Stimulated activated CD8-positive, alpha-beta memory T cell treated with anti-CD3 and anti-CD28 coated beads, Interleukin-4, amount 100 ng/mL, for 4 hours (primary cell): ENCODE measurements around the gene PAX5.

Experiments used
- DNase-seq, 2 donors: peaks; one replicate each; pipeline ENCODE4 v3.0.0-alpha.2; 2020; ENCODE audit warnings: low read depth in 2 of 2, low spot score in 1 of 2

The PAX5 gene

GRCh38 chr9:36839131-36839885 is 194.8 kb downstream of the PAX5 start:
- no peak for DNase-seq

- no peak for DNase-seq
Measured at GRCh38 chr9:36837431-36838405, 196.3 kb downstream of the PAX5 start.

- no peak for DNase-seq
Measured at GRCh38 chr9:36836486-36836885, 197.6 kb downstream of the PAX5 start.

GRCh38 chr9:36835271-36835996 is 198.6 kb downstream of the PAX5 start:
- no peak for DNase-seq

- no peak for DNase-seq
Measured at GRCh38 chr9:36834736-36835135, 199.3 kb downstream of the PAX5 start.

- DNase-seq: no peak
Measured at GRCh38 chr9:36833954-36834353, 200.1 kb downstream of the PAX5 start.

- DNase-seq: no peak
Measured at GRCh38 chr9:36832164-36832795, 201.8 kb downstream of the PAX5 start.

GRCh38 chr9:36831381-36832161 is 202.5 kb downstream of the PAX5 start:
- DNase-seq: no peak

GRCh38 chr9:36828611-36829013 is 205.5 kb downstream of the PAX5 start:
- no peak for DNase-seq

GRCh38 chr9:36827593-36827992 is 206.5 kb downstream of the PAX5 start:
- no peak for DNase-seq

GRCh38 chr9:36826581-36826980 is 207.5 kb downstream of the PAX5 start:
- DNase-seq: no peak

GRCh38 chr9:36825179-36825578 is 208.9 kb downstream of the PAX5 start:
- no peak for DNase-seq

GRCh38 chr9:36823934-36824333 is 210.1 kb downstream of the PAX5 start:
- no peak for DNase-seq

- DNase-seq: no peak
Measured at GRCh38 chr9:36823466-36823865, 210.6 kb downstream of the PAX5 start.

- DNase-seq: no peak
Measured at GRCh38 chr9:36822201-36822600, 211.9 kb downstream of the PAX5 start.

- no peak for DNase-seq
Measured at GRCh38 chr9:36820392-36820861, 213.6 kb downstream of the PAX5 start.

- DNase-seq: no peak
Measured at GRCh38 chr9:36818965-36819870, 214.8 kb downstream of the PAX5 start.

- DNase-seq: no peak
Measured at GRCh38 chr9:36818242-36818938, 215.7 kb downstream of the PAX5 start.
